Effector CD4-positive, alpha-beta T cell (primary cell): ENCODE data around the gene PPP2R3C.
"Not testable (repeated sequence)": the region's sequence is repeated elsewhere in the genome, so short reads cannot be mapped to it uniquely, and the experiment has no call there.

ENCODE experiments used
- DNase-seq: peaks from one replicate; pipeline ENCODE4 v3.0.0-alpha.2; 2020

Gene PPP2R3C

GRCh38 chr14:35123388-35123703 lies 1.6 kb upstream of the PPP2R3C start:
- no peak for DNase-seq

- DNase-seq, result no peak
These were observed 1.1 kb upstream of the PPP2R3C start for GRCh38 chr14:35122696-35123387.

GRCh38 chr14:35121026-35121886 lies 534 bp downstream of the PPP2R3C start:
- DNase-seq, result no peak

- DNase-seq, result no peak
These were observed 4.7 kb downstream of the PPP2R3C start for GRCh38 chr14:35117112-35117511.

- no peak for DNase-seq
These were observed 5.5 kb downstream of the PPP2R3C start for GRCh38 chr14:35116242-35116641.

GRCh38 chr14:35114036-35114435 lies 7.8 kb downstream of the PPP2R3C start:
- no peak for DNase-seq

- no peak for DNase-seq
These were observed 8.4 kb downstream of the PPP2R3C start for GRCh38 chr14:35113308-35113950.

- no peak for DNase-seq
These were observed 9.1 kb downstream of the PPP2R3C start for GRCh38 chr14:35112641-35113040.

GRCh38 chr14:35107866-35108265 lies 13.9 kb downstream of the PPP2R3C start:
- no peak for DNase-seq

GRCh38 chr14:35094645-35095044 lies 27.1 kb downstream of the PPP2R3C start:
- not testable (repeated sequence) for DNase-seq

- no peak for DNase-seq
These were observed 33.3 kb downstream of the PPP2R3C start for GRCh38 chr14:35088514-35088913.

- DNase-seq, result no peak
These were observed 36.3 kb downstream of the PPP2R3C start for GRCh38 chr14:35085441-35085840.

GRCh38 chr14:35083530-35084150 lies 38.1 kb downstream of the PPP2R3C start:
- DNase-seq, result no peak

- DNase-seq, result no peak
These were observed 42.0 kb downstream of the PPP2R3C start for GRCh38 chr14:35079742-35080141.

GRCh38 chr14:35078082-35078481 lies 43.7 kb downstream of the PPP2R3C start:
- DNase-seq, result no peak

GRCh38 chr14:35073486-35073885 lies 48.3 kb downstream of the PPP2R3C start:
- DNase-seq, result no peak

GRCh38 chr14:35072226-35072625 lies 49.6 kb downstream of the PPP2R3C start:
- no peak for DNase-seq

- no peak for DNase-seq
These were observed 53.4 kb downstream of the PPP2R3C start for GRCh38 chr14:35068238-35069012.

- not testable (repeated sequence) for DNase-seq
These were observed 56.1 kb downstream of the PPP2R3C start for GRCh38 chr14:35065731-35066130.

- DNase-seq, result not testable (repeated sequence)
These were observed 60.5 kb downstream of the PPP2R3C start for GRCh38 chr14:35061113-35061791.

GRCh38 chr14:35052637-35053036 lies 69.2 kb downstream of the PPP2R3C start:
- DNase-seq, result no peak

- DNase-seq, result no peak
These were observed 70.0 kb downstream of the PPP2R3C start for GRCh38 chr14:35051796-35052195.
